OCI-LY7 (cell line): Measurements from ENCODE around the gene SFT2D1. TPM values are rescaled to one million over a fixed set of nuclear protein-coding genes. Genes with fewer than 3 reads are reported as not detected.
A peak's percentile ranks its signal among the peaks of the same experiment; 100 is the strongest.
"Not testable (repeated sequence)": the region's sequence is repeated elsewhere in the genome, so short reads cannot be mapped to it uniquely, and the experiment has no call there.

Experiments
- BruUV-seq: library from RNA; stranded (reverse); fragments of 400-500 nt; replicated peaks from 2 replicates; lab custom pipeline; 2021; lab: Mats Ljungman, UMichigan
- CTCF ChIA-PET: fragments of 300-600 bp; sonication (Branson Sonifier 250); formaldehyde crosslinking; loops from one replicate; lab custom pipeline; 2022; ENCODE audit warnings: antibody characterized with exemption; ENCODE audit not compliant: unreplicated experiment; lab: Charles Lee
- POLR2A ChIA-PET: fragments of 300-600 bp; sonication (Branson Sonifier 250); formaldehyde crosslinking; loops from one replicate; lab custom pipeline; 2022; ENCODE audit warnings: antibody characterized with exemption; lab: Charles Lee
- DNase-seq: peaks from one replicate; pipeline ENCODE4 v3.0.0-alpha.2; 2015; ENCODE audit warnings: low spot score
- H2AFZ ChIP-seq: fragments of 200-600 bp; sonication (generic), shearing (Covaris generic); 2 replicates; pipeline ENCODE4 v1.6.1; 2014; ENCODE audit warnings: mild to moderate bottlenecking, antibody characterized with exemption, low read length, moderate library complexity
- H3K27ac ChIP-seq: fragments of 200-600 bp; sonication (generic); 2 replicates; pipeline ENCODE4 v1.5.1; 2014; ENCODE audit warnings: mixed run types, low read depth, mild to moderate bottlenecking, moderate library complexity, low read length, inconsistent platforms; ENCODE audit not compliant: poor library complexity, severe bottlenecking
- H3K36me3 ChIP-seq: fragments of 200-600 bp; sonication (generic); 2 replicates; pipeline ENCODE4 v1.6.1; 2014; ENCODE audit warnings: mild to moderate bottlenecking, antibody characterized with exemption, low read length, moderate library complexity, mixed read lengths; ENCODE audit not compliant: insufficient read depth
- H3K4me1 ChIP-seq: fragments of 200-600 bp; sonication (generic); 2 replicates; pipeline ENCODE4 v1.5.1; 2014; ENCODE audit warnings: mild to moderate bottlenecking, low read length; ENCODE audit not compliant: insufficient read depth, poor library complexity, severe bottlenecking
- H3K4me2 ChIP-seq: fragments of 200-600 bp; sonication (generic); 2 replicates; pipeline ENCODE4 v1.6.1; 2014; ENCODE audit warnings: mild to moderate bottlenecking, low read length
- H3K4me3 ChIP-seq: fragments of 200-600 bp; sonication (generic); 2 replicates; pipeline ENCODE4 v1.5.1; 2014; ENCODE audit warnings: mild to moderate bottlenecking, low read depth, low read length; ENCODE audit not compliant: poor library complexity, severe bottlenecking
- H3K79me2 ChIP-seq: fragments of 200-600 bp; sonication (generic); 2 replicates; pipeline ENCODE4 v1.6.1; 2016; ENCODE audit warnings: low read depth, mild to moderate bottlenecking, low read length, moderate library complexity, mixed read lengths; ENCODE audit not compliant: insufficient read depth
- H3K9me2 ChIP-seq: fragments of 200-600 bp; sonication (generic); 2 replicates; pipeline ENCODE4 v1.6.1; 2016; ENCODE audit warnings: mild to moderate bottlenecking, low read length, mixed read lengths; ENCODE audit not compliant: insufficient read depth
- H3K9me3 ChIP-seq: fragments of 200-600 bp; sonication (generic); 2 replicates; pipeline ENCODE4 v1.6.1; 2014; ENCODE audit warnings: mild to moderate bottlenecking, mixed run types, low read length, mixed read lengths
- H4K20me1 ChIP-seq: fragments of 200-600 bp; sonication (generic); 2 replicates; pipeline ENCODE4 v1.6.1; 2014; ENCODE audit warnings: mild to moderate bottlenecking, antibody characterized with exemption, low read length, moderate library complexity, mixed read lengths; ENCODE audit not compliant: insufficient read depth
- EZH2phosphoT487 ChIP-seq: fragments of 200-600 bp; sonication (generic); IDR thresholded peaks from 2 replicates; pipeline ENCODE4 v1.6.1; 2018; ENCODE audit warnings: low read depth, borderline replicate concordance, mild to moderate bottlenecking, mixed run types, antibody characterized with exemption, low read length, moderate library complexity, mixed read lengths
- intact Hi-C: fragments of 100-400 bp; cut with micrococcal nuclease; formaldehyde crosslinking; loops from one replicate; pipeline ENCODE4 v1.10.0; 2022; ENCODE audit not compliant: unreplicated experiment
- total RNA-seq, 2 experiments: library from RNA; depleted of rRNA in 1 of 2; stranded (reverse); fragments of >200 nt in 1 of 2; shearing (Covaris generic) in 1 of 2; gene quantifications; 2 replicates each; pipeline ENCODE4 v1.2.3, GENCODE V29; 2014 to 2022
- TF ChIP-seq, protein P1 (sequence below): fragments of 200-600 bp; sonication (generic); conservative IDR thresholded peaks from 2 replicates; pipeline ENCODE4 v1.5.1; 2014; ENCODE audit warnings: mild to moderate bottlenecking, antibody characterized with exemption, low read length, moderate library complexity, mixed read lengths

The SFT2D1 gene
- total RNA-seq, 2 experiments from 2014 or later = 43.4 to 63.9 TPM

- Histone ChIP-seq H3K9me3 (no peaks in the 10 kb centered on the region), H3K27ac (no peak overlapping the region), H3K4me3 (no peak overlapping the region), H3K79me2 (peaks cover 12% of the 10 kb centered on the region; the same call in 1 of the 2 replicates), H3K4me1 (peaks cover 9% of the 10 kb centered on the region), H2AFZ (no peak overlapping the region), H4K20me1 (0 out of 2 replicates have a peak, but pooled peaks cover 4% of the 10 kb centered on the region), H3K36me3 (no peaks in the 10 kb centered on the region), H3K4me2 (no peak overlapping the region), H3K9me2 (no peaks in the 10 kb centered on the region)
- no peak for DNase-seq
- intact Hi-C loops = no loop called here
- TF ChIP-seq, protein P1, sequence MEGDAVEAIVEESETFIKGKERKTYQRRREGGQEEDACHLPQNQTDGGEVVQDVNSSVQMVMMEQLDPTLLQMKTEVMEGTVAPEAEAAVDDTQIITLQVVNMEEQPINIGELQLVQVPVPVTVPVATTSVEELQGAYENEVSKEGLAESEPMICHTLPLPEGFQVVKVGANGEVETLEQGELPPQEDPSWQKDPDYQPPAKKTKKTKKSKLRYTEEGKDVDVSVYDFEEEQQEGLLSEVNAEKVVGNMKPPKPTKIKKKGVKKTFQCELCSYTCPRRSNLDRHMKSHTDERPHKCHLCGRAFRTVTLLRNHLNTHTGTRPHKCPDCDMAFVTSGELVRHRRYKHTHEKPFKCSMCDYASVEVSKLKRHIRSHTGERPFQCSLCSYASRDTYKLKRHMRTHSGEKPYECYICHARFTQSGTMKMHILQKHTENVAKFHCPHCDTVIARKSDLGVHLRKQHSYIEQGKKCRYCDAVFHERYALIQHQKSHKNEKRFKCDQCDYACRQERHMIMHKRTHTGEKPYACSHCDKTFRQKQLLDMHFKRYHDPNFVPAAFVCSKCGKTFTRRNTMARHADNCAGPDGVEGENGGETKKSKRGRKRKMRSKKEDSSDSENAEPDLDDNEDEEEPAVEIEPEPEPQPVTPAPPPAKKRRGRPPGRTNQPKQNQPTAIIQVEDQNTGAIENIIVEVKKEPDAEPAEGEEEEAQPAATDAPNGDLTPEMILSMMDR = no peak
- TF ChIP-seq EZH2phosphoT487 = no peak
- BruUV-seq = no TSS peak
- ChIA-PET CTCF (no interaction called here), POLR2A (no interaction called here)
Observed at GRCh38 chr6:166386111-166386510, 43.8 kb upstream of the SFT2D1 start.

GRCh38 chr6:166383802-166384363, 41.5 kb upstream of the SFT2D1 start:
- H3K27ac ChIP-seq = peak overlapping the region; percentile 62
- H3K4me2 ChIP-seq = peak overlapping the region; percentile 72
- H3K9me2 ChIP-seq, H3K9me3 ChIP-seq, POLR2A ChIA-PET, BruUV-seq, H3K36me3 ChIP-seq, H4K20me1 ChIP-seq: not testable (repeated sequence)
- intact Hi-C loops = loop anchor here (1.0 to 5.0 kb wide), 4 partner anchors 41 to 227 kb away; no protein-coding TSS in a partner anchor
- CTCF ChIA-PET = interaction anchor here (1.0 kb wide), 1 partner anchor 98 kb away, joined by 3 read pairs; no protein-coding TSS in a partner anchor
- peak overlapping the region; percentile 85 for H3K4me3 ChIP-seq
- peaks cover 16% of the 10 kb centered on the region; the same call in 1 of the 2 replicates for H3K79me2 ChIP-seq
- peak; percentile 59 for DNase-seq
- H2AFZ ChIP-seq = peak overlapping the region; percentile 48
- H3K4me1 ChIP-seq = peaks cover 12% of the 10 kb centered on the region

GRCh38 chr6:166382933-166383801, 40.8 kb upstream of the SFT2D1 start, which contains the start of gene MPC1:
Gene MPC1 (minus strand): TSS chr6:166382940. CDS start chr6:166382876, 64 bp downstream.
- no peak for TF ChIP-seq EZH2phosphoT487
- TF ChIP-seq, protein P1 = no peak
- CTCF ChIA-PET = interaction anchor here (1.0 kb wide), 1 partner anchor 97 kb away, joined by 3 read pairs; no protein-coding TSS in a partner anchor
- intact Hi-C loops = loop anchor here (1.0 to 5.0 kb wide), 4 partner anchors 40 to 226 kb away; no protein-coding TSS in a partner anchor
- BruUV-seq = no TSS peak
- no peaks in the 10 kb centered on the region for H3K36me3 ChIP-seq
- POLR2A ChIA-PET = no interaction called here
- DNase-seq = peak; percentile 96
- no peaks in the 10 kb centered on the region for H3K9me3 ChIP-seq
- H3K4me2 ChIP-seq = peak within 1 kb of the TSS; percentile 100
- peak within 1 kb of the TSS; percentile 85 for H3K4me3 ChIP-seq
- peaks cover 12% of the 10 kb centered on the region for H3K4me1 ChIP-seq
- H3K9me2 ChIP-seq = no peaks in the 10 kb centered on the region
- peaks cover 16% of the 10 kb centered on the region; the same call in 1 of the 2 replicates for H3K79me2 ChIP-seq
- H2AFZ ChIP-seq = peak within 1 kb of the TSS; percentile 83
- H4K20me1 ChIP-seq = 0 out of 2 replicates have a peak, but pooled peaks cover 4% of the 10 kb centered on the region
- peak within 1 kb of the TSS; percentile 62 for H3K27ac ChIP-seq
